Measurements from ENCODE around the gene CDH4. TPM values are rescaled to one million over a fixed set of nuclear protein-coding genes. Genes with fewer than 3 reads are reported as not detected.

The CDH4 gene
- total RNA-seq, 1 donor from 2014 or later = not detected

GRCh38 chr20:61508301-61509096 is 256.4 kb downstream of the CDH4 start:
- DNase-seq (ENCODE audit: low spot score) (no peak), ATAC-seq (no peak)

- ATAC-seq (no peak), DNase-seq (ENCODE audit: low spot score) (no peak)
Measured at GRCh38 chr20:61510778-61511330, 258.8 kb downstream of the CDH4 start.

- ATAC-seq = no peak
- DNase-seq (ENCODE audit: low spot score) = no peak
Measured at GRCh38 chr20:61512475-61512874, 260.4 kb downstream of the CDH4 start.

- DNase-seq (ENCODE audit: low spot score) (no peak), ATAC-seq (no peak)
Measured at GRCh38 chr20:61513124-61514017, 261.3 kb downstream of the CDH4 start.

- ATAC-seq (no peak), DNase-seq (ENCODE audit: low spot score) (no peak)
Measured at GRCh38 chr20:61514018-61514365, 261.9 kb downstream of the CDH4 start.

- ATAC-seq (no peak), DNase-seq (ENCODE audit: low spot score) (no peak)
Measured at GRCh38 chr20:61514396-61514795, 262.3 kb downstream of the CDH4 start.

GRCh38 chr20:61514805-61515505 is 262.9 kb downstream of the CDH4 start:
- DNase-seq (ENCODE audit: low spot score) (no peak), ATAC-seq (no peak)

GRCh38 chr20:61515922-61516321 is 263.9 kb downstream of the CDH4 start:
- DNase-seq (ENCODE audit: low spot score) (no peak), ATAC-seq (no peak)

GRCh38 chr20:61516346-61517208 is 264.5 kb downstream of the CDH4 start:
- DNase-seq (ENCODE audit: low spot score) (no peak), ATAC-seq (no peak)

- no peak for DNase-seq (ENCODE audit: low spot score)
- ATAC-seq = no peak
Measured at GRCh38 chr20:61517419-61517818, 265.4 kb downstream of the CDH4 start.

- DNase-seq (ENCODE audit: low spot score) (no peak), ATAC-seq (no peak)
Measured at GRCh38 chr20:61518424-61518951, 266.4 kb downstream of the CDH4 start.

GRCh38 chr20:61519488-61519887 is 267.4 kb downstream of the CDH4 start:
- no peak for DNase-seq (ENCODE audit: low spot score)
- no peak for ATAC-seq

GRCh38 chr20:61520076-61520892 is 268.2 kb downstream of the CDH4 start:
- DNase-seq (ENCODE audit: low spot score) (no peak), ATAC-seq (no peak)

- ATAC-seq = no peak
Measured at GRCh38 chr20:61520893-61521460, 268.9 kb downstream of the CDH4 start.

GRCh38 chr20:61521687-61522420 is 269.8 kb downstream of the CDH4 start:
- ATAC-seq (no peak), DNase-seq (ENCODE audit: low spot score) (no peak)

More at GRCh38 chr20:61520893-61521460, 268.9 kb downstream of the CDH4 start:
- DNase-seq (ENCODE audit: low spot score) = no peak

- no peak for ATAC-seq
- DNase-seq (ENCODE audit: low spot score) = no peak
Measured at GRCh38 chr20:61522498-61523090, 270.5 kb downstream of the CDH4 start.

GRCh38 chr20:61523145-61523544 is 271.1 kb downstream of the CDH4 start:
- ATAC-seq (no peak), DNase-seq (ENCODE audit: low spot score) (no peak)
